ENCODE measurements around the gene GPR39.

GPR39 gene

GRCh38 chr2:132577686-132578085 is 161.1 kb downstream of the GPR39 start:
- FAIRE-seq, result no peak

- FAIRE-seq, result no peak
These were observed 165.0 kb downstream of the GPR39 start for GRCh38 chr2:132581591-132581990.

GRCh38 chr2:132581991-132582738 is 165.6 kb downstream of the GPR39 start:
- no peak for FAIRE-seq

- FAIRE-seq, result no peak
These were observed 167.2 kb downstream of the GPR39 start for GRCh38 chr2:132583666-132584360.

- FAIRE-seq, result no peak
These were observed 168.6 kb downstream of the GPR39 start for GRCh38 chr2:132584976-132585817.

GRCh38 chr2:132586101-132586511 is 169.5 kb downstream of the GPR39 start:
- no peak for FAIRE-seq

GRCh38 chr2:132586835-132587234 is 170.2 kb downstream of the GPR39 start:
- no peak for FAIRE-seq

- FAIRE-seq, result no peak
These were observed 172.0 kb downstream of the GPR39 start for GRCh38 chr2:132588576-132588975.

GRCh38 chr2:132589111-132589830 is 172.7 kb downstream of the GPR39 start:
- FAIRE-seq, result no peak

- no peak for FAIRE-seq
These were observed 173.4 kb downstream of the GPR39 start for GRCh38 chr2:132589966-132590365.

GRCh38 chr2:132593171-132593570 is 176.6 kb downstream of the GPR39 start:
- FAIRE-seq, result no peak

- no peak for FAIRE-seq
These were observed 178.6 kb downstream of the GPR39 start for GRCh38 chr2:132595186-132595585.

- FAIRE-seq, result no peak
These were observed 179.1 kb downstream of the GPR39 start for GRCh38 chr2:132595693-132596092.

- no peak for FAIRE-seq
These were observed 180.6 kb downstream of the GPR39 start for GRCh38 chr2:132597166-132597565.

GRCh38 chr2:132597831-132598230 is 181.2 kb downstream of the GPR39 start:
- FAIRE-seq, result no peak

GRCh38 chr2:132598536-132598935 is 181.9 kb downstream of the GPR39 start:
- no peak for FAIRE-seq

GRCh38 chr2:132599556-132599955 is 183.0 kb downstream of the GPR39 start:
- FAIRE-seq, result no peak

- FAIRE-seq, result no peak
These were observed 188.0 kb downstream of the GPR39 start for GRCh38 chr2:132604561-132604960.

GRCh38 chr2:132605236-132606180 is 188.9 kb downstream of the GPR39 start:
- no peak for FAIRE-seq

GRCh38 chr2:132606649-132607048 is 190.0 kb downstream of the GPR39 start:
- no peak for FAIRE-seq

- FAIRE-seq, result no peak
These were observed 191.0 kb downstream of the GPR39 start for GRCh38 chr2:132607426-132608090.

Data from TTC549 (cell line).